Gastroesophageal sphincter (tissue), 4 donors: ENCODE results near the gene S1PR2. TPM values are rescaled to one million over a fixed set of nuclear protein-coding genes. Genes with fewer than 3 reads are reported as not detected.

Experiments
- ATAC-seq: fragments of 150-250 bp; one replicate; pipeline ENCODE4 v1.9.1; 2016; ENCODE audit warnings: mild to moderate bottlenecking, moderate library complexity
- H3K27ac ChIP-seq, 4 donors: fragments of 200-600 bp; sonication (generic) in 3 of 4; 1 replicate in 3 of 4; 2 replicates in 1 of 4; pipeline ENCODE4 v1.5.1; 2016 to 2019
- H3K27me3 ChIP-seq: fragments of 200-600 bp; sonication (generic); one replicate; pipeline ENCODE4 v1.5.1; 2019
- H3K36me3 ChIP-seq, 2 donors: fragments of 200-600 bp; sonication (generic); one replicate each; pipeline ENCODE4 v1.5.1; 2019; ENCODE audit warnings: control low read depth in 1 of 2
- H3K4me1 ChIP-seq, 3 donors: fragments of 200-600 bp; sonication (generic); 1 replicate in 2 of 3; 2 replicates in 1 of 3; pipeline ENCODE4 v1.5.1; 2016 to 2019; ENCODE audit warnings: control low read depth in 2 of 3
- H3K4me3 ChIP-seq, 2 donors: fragments of 200-600 bp; sonication (generic); one replicate each; pipeline ENCODE4 v1.5.1; 2019; ENCODE audit warnings: mild to moderate bottlenecking in 1 of 2, moderate library complexity in 1 of 2
- H3K9me3 ChIP-seq, 3 donors: fragments of 200-600 bp; sonication (generic); one replicate each; pipeline ENCODE4 v1.5.1; 2017 to 2019; ENCODE audit warnings: control low read depth in 2 of 3
- EP300 ChIP-seq: sonication (generic); formaldehyde crosslinking; IDR thresholded peaks from one replicate; pipeline ENCODE4 v1.6.1; 2017; ENCODE audit warnings: antibody characterized with exemption, mild to moderate bottlenecking
- POLR2A ChIP-seq, 2 donors: fragments of 450-650 bp; IDR thresholded peaks; one replicate each; pipeline ENCODE4 v1.6.1; 2017; ENCODE audit warnings: antibody characterized with exemption in 2 of 2, mild to moderate bottlenecking in 2 of 2, moderate library complexity in 1 of 2
- POLR2AphosphoS5 ChIP-seq: sonication (generic); formaldehyde crosslinking; IDR thresholded peaks from one replicate; pipeline ENCODE4 v1.6.1; 2017; ENCODE audit warnings: antibody characterized with exemption
- WGBS, 2 donors: methylation state at CpG; one replicate each; pipeline ENCODE4 v1.1.5; 2018; ENCODE audit warnings: low coverage in 1 of 2; 5-methylcytosine and 5-hydroxymethylcytosine counted together
- total RNA-seq, 4 donors: library from RNA; depleted of rRNA; stranded (reverse); fragments of >200 nt; gene quantifications; one replicate each; pipeline ENCODE4 v1.1.0, GENCODE V29; 2016
- TF ChIP-seq, protein P1 (sequence below), 4 experiments: fragments of 200-600 bp in 2 of 4; fragments of 450-650 bp in 2 of 4; sonication (generic) in 1 of 4; IDR thresholded peaks; one replicate each; pipeline ENCODE4 v1.5.1; 2017 to 2019; ENCODE audit warnings: antibody characterized with exemption in 4 of 4, mild to moderate bottlenecking in 2 of 4, moderate library complexity in 2 of 4

Gene S1PR2
- total RNA-seq, 4 donors from 2014 or later, result 7.5 to 24.5 (median 16.7) TPM

GRCh38 chr19:10231612-10232228 is 589 bp upstream of the S1PR2 start:
- Histone ChIP-seq H3K9me3 (no peaks in the 10 kb centered on the region), H3K36me3 (no peaks in the 10 kb centered on the region), H3K4me3 (peak overlapping the region; percentile 82 to 97), H3K27me3 (no peaks in the 10 kb centered on the region), H3K4me1 (peaks cover 0 to 59% (median 8%) of the 10 kb centered on the region in 3 donors), H3K27ac (peak overlapping the region in 3 of 4 donors; percentile 85 to 92 (median 88))
- 68 to 71% methylated on average over 6 to 8 of the region's 8 CpGs for WGBS, 2 donors
- TF ChIP-seq EP300 (no peak), POLR2AphosphoS5 (no peak), POLR2A (IDR thresholded peaks at IDR 0.05) (no peak)
- TF ChIP-seq, protein P1, sequence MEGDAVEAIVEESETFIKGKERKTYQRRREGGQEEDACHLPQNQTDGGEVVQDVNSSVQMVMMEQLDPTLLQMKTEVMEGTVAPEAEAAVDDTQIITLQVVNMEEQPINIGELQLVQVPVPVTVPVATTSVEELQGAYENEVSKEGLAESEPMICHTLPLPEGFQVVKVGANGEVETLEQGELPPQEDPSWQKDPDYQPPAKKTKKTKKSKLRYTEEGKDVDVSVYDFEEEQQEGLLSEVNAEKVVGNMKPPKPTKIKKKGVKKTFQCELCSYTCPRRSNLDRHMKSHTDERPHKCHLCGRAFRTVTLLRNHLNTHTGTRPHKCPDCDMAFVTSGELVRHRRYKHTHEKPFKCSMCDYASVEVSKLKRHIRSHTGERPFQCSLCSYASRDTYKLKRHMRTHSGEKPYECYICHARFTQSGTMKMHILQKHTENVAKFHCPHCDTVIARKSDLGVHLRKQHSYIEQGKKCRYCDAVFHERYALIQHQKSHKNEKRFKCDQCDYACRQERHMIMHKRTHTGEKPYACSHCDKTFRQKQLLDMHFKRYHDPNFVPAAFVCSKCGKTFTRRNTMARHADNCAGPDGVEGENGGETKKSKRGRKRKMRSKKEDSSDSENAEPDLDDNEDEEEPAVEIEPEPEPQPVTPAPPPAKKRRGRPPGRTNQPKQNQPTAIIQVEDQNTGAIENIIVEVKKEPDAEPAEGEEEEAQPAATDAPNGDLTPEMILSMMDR (IDR thresholded peaks at IDR 0.05), result no peak
- ATAC-seq, result no peak

- Histone ChIP-seq H3K36me3 (no peaks in the 10 kb centered on the region), H3K27me3 (no peaks in the 10 kb centered on the region), H3K4me3 (peak overlapping the region; percentile 82 to 97), H3K27ac (peak overlapping the region; percentile 62 to 92 (median 86)), H3K4me1 (peaks cover 0 to 61% (median 14%) of the 10 kb centered on the region in 3 donors), H3K9me3 (no peaks in the 10 kb centered on the region)
- 0% methylated on average over 13 of the region's 70 CpGs; no CpG with 5 or more reads in 1 of the 2 donors for WGBS, 2 donors
- peak in 1 of 2 donors; percentile 10 for TF ChIP-seq POLR2A (IDR thresholded peaks at IDR 0.05)
- TF ChIP-seq EP300, result no peak
- ATAC-seq, result no peak
These were observed 814 bp downstream of the S1PR2 start for GRCh38 chr19:10230173-10230860.

DNA sequence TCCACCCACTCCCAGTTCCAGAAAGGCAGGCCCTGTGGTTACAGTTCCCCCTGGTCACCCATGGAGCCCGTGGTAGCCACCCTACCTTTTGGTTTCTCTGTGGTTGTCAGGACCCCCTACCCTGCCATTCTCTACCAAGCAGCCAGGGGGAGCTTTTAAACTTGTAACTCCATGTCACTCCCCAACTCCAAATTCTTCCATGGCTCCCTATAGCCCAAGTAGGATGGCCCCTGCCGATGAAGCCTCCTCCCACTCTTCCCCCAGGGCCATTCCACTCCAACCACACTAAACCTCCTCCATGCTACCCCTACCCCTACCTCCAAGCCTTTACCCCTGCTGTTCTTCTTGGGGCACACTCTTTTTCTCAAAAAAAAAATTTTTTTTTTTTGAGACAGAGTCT is 2.2 kb downstream of the S1PR2 start:
- Histone ChIP-seq H3K9me3 (no peaks in the 10 kb centered on the region), H3K27ac (peak overlapping the region in 3 of 4 donors; percentile 85 to 92 (median 88)), H3K4me1 (peaks cover 0 to 62% (median 14%) of the 10 kb centered on the region in 3 donors), H3K4me3 (peak overlapping the region in 1 of 2 donors; percentile 97), H3K27me3 (no peaks in the 10 kb centered on the region), H3K36me3 (peaks cover 0 to 7% of the 10 kb centered on the region in 2 donors)
- TF ChIP-seq POLR2AphosphoS5, result no peak
- TF ChIP-seq, protein P1 (IDR thresholded peaks at IDR 0.05), result peak in 3 of 4 experiments; percentile 52 to 67 (median 55)
- WGBS, 2 donors, result 27 to 29% methylated on average over 2 of the region's 2 CpGs
- no peak for ATAC-seq

- H3K36me3 ChIP-seq, result peaks cover 0 to 13% of the 10 kb centered on the region in 2 donors
- ATAC-seq, result no peak
- no peak for TF ChIP-seq EP300
- no peak for TF ChIP-seq POLR2AphosphoS5
- no peak for TF ChIP-seq POLR2A (IDR thresholded peaks at IDR 0.05)
- TF ChIP-seq, protein P1 (IDR thresholded peaks at IDR 0.05), result no peak
- no peaks in the 10 kb centered on the region for H3K9me3 ChIP-seq
- H3K4me3 ChIP-seq, result peak overlapping the region in 1 of 2 donors; percentile 97
- peak overlapping the region in 3 of 4 donors; percentile 85 to 92 (median 88) for H3K27ac ChIP-seq
- WGBS, 2 donors, result 88% methylated on average over 3 of the region's 5 CpGs; no CpG with 5 or more reads in 1 of the 2 donors
- peaks cover 0 to 62% (median 14%) of the 10 kb centered on the region in 3 donors for H3K4me1 ChIP-seq
- no peaks in the 10 kb centered on the region for H3K27me3 ChIP-seq
These were observed 2.7 kb downstream of the S1PR2 start for GRCh38 chr19:10228393-10228792.

GRCh38 chr19:10227026-10227971 is 3.8 kb downstream of the S1PR2 start:
- Histone ChIP-seq H3K4me1 (peaks cover 0 to 62% (median 14%) of the 10 kb centered on the region in 3 donors), H3K4me3 (peak overlapping the region in 1 of 2 donors; percentile 37), H3K36me3 (peaks cover 0 to 14% of the 10 kb centered on the region in 2 donors), H3K9me3 (no peaks in the 10 kb centered on the region), H3K27ac (peak overlapping the region; percentile 11 to 92 (median 86)), H3K27me3 (no peaks in the 10 kb centered on the region)
- WGBS, 2 donors, result 0 to 41% methylated on average over 2 to 10 of the region's 28 CpGs
- peak; percentile 13 for ATAC-seq
- TF ChIP-seq POLR2A (IDR thresholded peaks at IDR 0.05), result peak in 1 of 2 donors; percentile 8
- no peak for TF ChIP-seq POLR2AphosphoS5
- no peak for TF ChIP-seq EP300
- TF ChIP-seq, protein P1 (IDR thresholded peaks at IDR 0.05), result peak in 1 of 4 experiments; percentile 11
